Muscle of leg (tissue), 11 donors: ENCODE data around the gene SSNA1. TPM values are rescaled to one million over a fixed set of nuclear protein-coding genes. Genes with fewer than 3 reads are reported as not detected.
"Not testable (repeated sequence)": the region's sequence is repeated elsewhere in the genome, so short reads cannot be mapped to it uniquely, and the experiment has no call there.

Source experiments
- DNase-seq: peaks from one replicate; pipeline ENCODE4 v3.0.0; 2013
- H3K27ac ChIP-seq: one replicate; pipeline ENCODE4 v1.5.1; 2013; ENCODE audit warnings: mild to moderate bottlenecking, low read length, control low read depth
- H3K27me3 ChIP-seq: one replicate; pipeline ENCODE4 v1.6.1; 2013; ENCODE audit warnings: low read length; ENCODE audit not compliant: control insufficient read depth, insufficient read depth
- H3K36me3 ChIP-seq: one replicate; pipeline ENCODE4 v1.6.1; 2013; ENCODE audit warnings: low read length; ENCODE audit not compliant: control insufficient read depth, insufficient read depth
- H3K4me1 ChIP-seq: one replicate; pipeline ENCODE4 v1.6.1; 2013; ENCODE audit warnings: low read length; ENCODE audit not compliant: control insufficient read depth, insufficient read depth
- H3K4me3 ChIP-seq: one replicate; pipeline ENCODE4 v1.5.1; 2013; ENCODE audit warnings: low read length, control low read depth
- H3K9me3 ChIP-seq: replicated peaks from 2 replicates; pipeline ENCODE4 v1.6.1; 2013; ENCODE audit warnings: low read depth, low read length; ENCODE audit not compliant: control insufficient read depth
- WGBS: methylation state at CpG from one replicate; pipeline ENCODE4 v1.1.5; 2013; ENCODE audit warnings: missing lambda C conversion rate; ENCODE audit not compliant: insufficient coverage; 5-methylcytosine and 5-hydroxymethylcytosine counted together
- polyA plus RNA-seq, 8 donors: library from polyadenylated mRNA; unstranded; fragments of 120-200 nt; gene quantifications; one replicate each; pipeline versions ENCODE4 v1.2.1 to v1.2.3, GENCODE V29; 2013; ENCODE audit warnings: inconsistent platforms in 1 of 8, low replicate concordance in 1 of 8; ENCODE audit not compliant: insufficient read length in 8 of 8, insufficient read depth in 1 of 8
- total RNA-seq: library from RNA; stranded (reverse); fragments of 120-200 nt; gene quantifications from one replicate; pipeline ENCODE4 v1.2.4, GENCODE V29; 2013

Gene SSNA1
- total and polyA plus RNA-seq, 9 donors: 52.9 to 71.5 (median 67.7) TPM

DNA sequence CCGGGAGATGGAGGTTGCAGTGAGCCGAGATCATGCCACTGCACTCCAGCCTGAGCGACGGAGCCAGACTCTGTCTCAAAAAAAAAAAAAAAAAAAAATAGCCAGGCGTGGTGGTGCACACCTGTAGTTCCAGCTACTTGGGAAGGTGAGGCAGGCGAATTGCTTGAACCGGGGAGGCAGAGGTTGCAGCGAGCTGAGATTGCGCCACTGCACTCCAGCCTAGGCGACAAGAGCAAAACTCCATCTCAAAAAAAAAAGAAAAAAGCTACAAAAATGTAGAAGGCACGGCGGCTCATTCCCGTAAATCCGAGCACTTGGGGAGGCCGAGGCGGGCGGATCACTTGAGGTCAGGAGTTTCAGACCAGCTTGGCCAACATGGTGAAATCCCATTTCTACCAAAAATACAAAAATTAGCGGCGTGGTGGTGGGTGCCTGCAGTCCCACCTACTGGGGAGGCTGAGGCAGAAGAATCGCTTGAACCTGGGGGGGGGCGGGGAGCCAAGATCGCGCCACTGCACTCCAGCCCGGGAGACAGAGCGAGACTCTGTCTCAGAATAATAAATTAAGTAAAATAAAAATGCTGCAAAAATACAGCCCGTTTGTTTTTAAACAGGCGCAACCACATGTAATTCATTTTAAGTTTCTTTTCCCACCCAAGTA is 51.2 kb downstream of the SSNA1 start:
- H3K27me3 ChIP-seq, H3K9me3 ChIP-seq, DNase-seq: not testable (repeated sequence)
- Histone ChIP-seq H3K4me1 (peaks cover 77% of the 10 kb centered on the region), H3K27ac (peak overlapping the region; percentile 98), H3K4me3 (peak overlapping the region; percentile 72), H3K36me3 (peaks cover 25% of the 10 kb centered on the region)
- WGBS: 92% methylated on average over 4 of the region's 27 CpGs

Other genes starting within 250 kb of the SSNA1 start
Only the 30 nearest of the 33 such genes appear.
- gene PTGDS, start 211.2 kb upstream of the SSNA1 start, total RNA-seq: 8.4 TPM
- 10 to 100 TPM in 3 of 8 donors, 1 to 10 TPM in 5; 2.8 to 15.9 (median 7.0) TPM for gene PTGDS, start 211.2 kb upstream of the SSNA1 start, polyA plus RNA-seq
- 0.53 TPM for gene LCNL1, start 205.7 kb upstream of the SSNA1 start, total RNA-seq
- gene LCNL1, start 205.7 kb upstream of the SSNA1 start, polyA plus RNA-seq: 1 to 10 TPM in 1 of 8 donors, under 1 TPM in 7; 0.12 to 1.3 (median 0.34) TPM
- gene PAXX, start 196.3 kb upstream of the SSNA1 start, total RNA-seq: 19.1 TPM
- gene PAXX, start 196.3 kb upstream of the SSNA1 start, polyA plus RNA-seq: 10 to 100 TPM; 21.2 to 31.7 (median 27.3) TPM
- 0.27 TPM for gene CLIC3, start 192.1 kb upstream of the SSNA1 start, total RNA-seq
- 1 to 10 TPM in 2 of 8 donors, under 1 TPM in 6; 0.34 to 8.4 (median 0.64) TPM for gene CLIC3, start 192.1 kb upstream of the SSNA1 start, polyA plus RNA-seq
- 8.3 TPM for gene ABCA2, start 160.4 kb upstream of the SSNA1 start, total RNA-seq
- gene ABCA2, start 160.4 kb upstream of the SSNA1 start, polyA plus RNA-seq: 10 to 100 TPM; 15.9 to 24.8 (median 19.0) TPM
- not detected for gene FUT7, start 156.6 kb upstream of the SSNA1 start, total RNA-seq
- gene FUT7, start 156.6 kb upstream of the SSNA1 start, polyA plus RNA-seq: under 1 TPM in 4 of 8 donors, not detected in 4; 0.05 to 0.16 (median 0.10) TPM
- gene NPDC1, start 142.5 kb upstream of the SSNA1 start, total RNA-seq: 32.1 TPM
- gene NPDC1, start 142.5 kb upstream of the SSNA1 start, polyA plus RNA-seq: 10 to 100 TPM; 38.4 to 63.4 (median 44.4) TPM
- 3.7 TPM for gene ENTPD2, start 134.6 kb upstream of the SSNA1 start, total RNA-seq
- 10 to 100 TPM in 7 of 8 donors, 1 to 10 TPM in 1; 9.6 to 20.6 (median 13.6) TPM for gene ENTPD2, start 134.6 kb upstream of the SSNA1 start, polyA plus RNA-seq
- 4.2 TPM for gene SAPCD2, start 118.1 kb upstream of the SSNA1 start, total RNA-seq
- 1 to 10 TPM; 3.4 to 7.2 (median 5.6) TPM for gene SAPCD2, start 118.1 kb upstream of the SSNA1 start, polyA plus RNA-seq
- 3.1 TPM for gene UAP1L1, start 111.2 kb upstream of the SSNA1 start, total RNA-seq
- gene UAP1L1, start 111.2 kb upstream of the SSNA1 start, polyA plus RNA-seq: 1 to 10 TPM; 1.8 to 3.8 (median 2.0) TPM
- 40.7 TPM for gene MAN1B1, start 101.7 kb upstream of the SSNA1 start, total RNA-seq
- 10 to 100 TPM; 38.5 to 59.0 (median 45.8) TPM for gene MAN1B1, start 101.7 kb upstream of the SSNA1 start, polyA plus RNA-seq
- gene DPP7, start 73.9 kb upstream of the SSNA1 start, total RNA-seq: 29.7 TPM
- 10 to 100 TPM; 23.9 to 43.9 (median 31.9) TPM for gene DPP7, start 73.9 kb upstream of the SSNA1 start, polyA plus RNA-seq
- not detected for gene GRIN1, start 49.5 kb upstream of the SSNA1 start, total RNA-seq
- gene GRIN1, start 49.5 kb upstream of the SSNA1 start, polyA plus RNA-seq: under 1 TPM in 4 of 8 donors, not detected in 4; 0.07 to 0.17 (median 0.11) TPM
- gene LRRC26, start 18.6 kb upstream of the SSNA1 start, total RNA-seq: not detected
- gene LRRC26, start 18.6 kb upstream of the SSNA1 start, polyA plus RNA-seq: under 1 TPM in 1 of 8 donors, not detected in 7; 0.14 TPM
- gene TMEM210, start 16.6 kb upstream of the SSNA1 start, total RNA-seq: not detected
- gene TMEM210, start 16.6 kb upstream of the SSNA1 start, polyA plus RNA-seq: not detected
- 20.4 TPM for gene ANAPC2, start 116 bp upstream of the SSNA1 start, total RNA-seq
- gene ANAPC2, start 116 bp upstream of the SSNA1 start, polyA plus RNA-seq: 10 to 100 TPM; 23.5 to 41.6 (median 33.5) TPM
- gene TPRN, start 12.1 kb downstream of the SSNA1 start, total RNA-seq: 4.6 TPM
- gene TPRN, start 12.1 kb downstream of the SSNA1 start, polyA plus RNA-seq: 10 to 100 TPM in 5 of 8 donors, 1 to 10 TPM in 3; 7.6 to 14.6 (median 10.6) TPM
- 25.2 TPM for gene TMEM203, start 17.0 kb downstream of the SSNA1 start, total RNA-seq
- 10 to 100 TPM; 34.1 to 38.2 (median 36.6) TPM for gene TMEM203, start 17.0 kb downstream of the SSNA1 start, polyA plus RNA-seq
- 3.1 TPM for gene NDOR1, start 17.0 kb downstream of the SSNA1 start, total RNA-seq
- gene NDOR1, start 17.0 kb downstream of the SSNA1 start, polyA plus RNA-seq: 10 to 100 TPM in 1 of 8 donors, 1 to 10 TPM in 7; 5.8 to 10.8 (median 8.2) TPM
- 0.18 TPM for gene RNF208, start 33.6 kb downstream of the SSNA1 start, total RNA-seq
- gene RNF208, start 33.6 kb downstream of the SSNA1 start, polyA plus RNA-seq: 1 to 10 TPM; 2.4 to 5.1 (median 2.8) TPM
- gene CYSRT1, start 36.5 kb downstream of the SSNA1 start, total RNA-seq: 0.18 TPM
- 1 to 10 TPM in 7 of 8 donors, under 1 TPM in 1; 1.00 to 5.6 (median 3.2) TPM for gene CYSRT1, start 36.5 kb downstream of the SSNA1 start, polyA plus RNA-seq
- not detected for gene RNF224, start 38.8 kb downstream of the SSNA1 start, total RNA-seq
- gene RNF224, start 38.8 kb downstream of the SSNA1 start, polyA plus RNA-seq: 1 to 10 TPM in 7 of 8 donors, under 1 TPM in 1; 0.68 to 7.4 (median 2.6) TPM
- 0.04 TPM for gene SLC34A3, start 42.2 kb downstream of the SSNA1 start, total RNA-seq
- 1 to 10 TPM in 7 of 8 donors, under 1 TPM in 1; 0.47 to 3.6 (median 1.5) TPM for gene SLC34A3, start 42.2 kb downstream of the SSNA1 start, polyA plus RNA-seq
- 97.1 TPM for gene TUBB4B, start 52.6 kb downstream of the SSNA1 start, total RNA-seq
- gene TUBB4B, start 52.6 kb downstream of the SSNA1 start, polyA plus RNA-seq: 100 to 1,000 TPM; 200 to 222 (median 217) TPM
- gene STPG3, start 62.6 kb downstream of the SSNA1 start, total RNA-seq: not detected
- under 1 TPM in 7 of 8 donors, not detected in 1; 0.15 to 0.79 (median 0.33) TPM for gene STPG3, start 62.6 kb downstream of the SSNA1 start, polyA plus RNA-seq
- 25.9 TPM for gene NELFB, start 66.7 kb downstream of the SSNA1 start, total RNA-seq
- 10 to 100 TPM; 50.4 to 57.6 (median 52.9) TPM for gene NELFB, start 66.7 kb downstream of the SSNA1 start, polyA plus RNA-seq
- 4.4 TPM for gene TOR4A, start 89.0 kb downstream of the SSNA1 start, total RNA-seq
- gene TOR4A, start 89.0 kb downstream of the SSNA1 start, polyA plus RNA-seq: 1 to 10 TPM; 3.6 to 9.3 (median 8.3) TPM
- 2.5 TPM for gene NRARP, start 113.6 kb downstream of the SSNA1 start, total RNA-seq
- 1 to 10 TPM; 3.4 to 7.5 (median 5.8) TPM for gene NRARP, start 113.6 kb downstream of the SSNA1 start, polyA plus RNA-seq
- gene EXD3, start 234.5 kb downstream of the SSNA1 start, total RNA-seq: 9.0 TPM
- gene EXD3, start 234.5 kb downstream of the SSNA1 start, polyA plus RNA-seq: 10 to 100 TPM in 6 of 8 donors, 1 to 10 TPM in 2; 7.4 to 19.0 (median 11.8) TPM
- gene NOXA1, start 234.7 kb downstream of the SSNA1 start, total RNA-seq: 2.0 TPM
- gene NOXA1, start 234.7 kb downstream of the SSNA1 start, polyA plus RNA-seq: 1 to 10 TPM in 7 of 8 donors, under 1 TPM in 1; 0.99 to 5.1 (median 2.6) TPM